HG03175 (cell line): ENCODE measurements around the gene KRTAP5-6.

Experiments
- ATAC-seq: cut with Tn5 transposase; IDR thresholded peaks from one replicate; pipeline ENCODE4 v1.9.1; 2021; ENCODE audit warnings: mild to moderate bottlenecking, moderate library complexity; ENCODE audit not compliant: unreplicated experiment

The KRTAP5-6 gene

DNA sequence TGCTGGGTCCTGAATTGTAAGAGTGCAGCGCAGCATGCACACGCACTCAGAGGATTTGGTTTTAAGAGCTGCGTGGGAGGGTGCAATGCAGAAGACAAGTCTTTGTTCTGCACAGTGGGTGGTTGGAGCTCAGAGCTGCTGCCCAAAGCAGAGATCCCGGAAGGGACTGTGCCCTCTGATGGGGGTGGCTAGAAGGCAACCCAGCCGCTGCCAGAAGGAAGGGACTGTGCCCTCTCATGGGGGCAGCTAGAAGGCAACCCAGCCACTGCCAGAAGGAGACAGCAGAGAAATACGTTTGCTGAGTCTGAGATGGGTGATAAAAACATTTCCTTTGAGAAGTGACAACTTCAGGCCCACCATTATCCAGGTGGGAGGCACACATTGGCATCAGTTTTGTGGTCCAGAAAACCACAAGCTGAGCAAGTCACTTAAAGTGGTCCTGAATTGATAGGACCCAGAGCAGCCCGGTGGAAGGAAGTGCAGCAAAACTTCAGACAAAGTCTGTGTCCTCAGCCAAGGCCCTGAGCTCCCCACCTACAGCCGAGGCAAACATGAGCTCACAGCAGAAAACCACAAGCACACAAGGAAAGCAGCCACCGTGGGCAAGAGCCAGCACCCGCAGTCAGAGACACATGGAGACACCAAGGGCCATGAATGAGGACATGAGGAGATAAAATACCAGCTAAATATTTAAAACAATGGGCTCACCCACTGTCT lies 4.3 kb downstream of the KRTAP5-6 start:
- no peak for ATAC-seq

DNA sequence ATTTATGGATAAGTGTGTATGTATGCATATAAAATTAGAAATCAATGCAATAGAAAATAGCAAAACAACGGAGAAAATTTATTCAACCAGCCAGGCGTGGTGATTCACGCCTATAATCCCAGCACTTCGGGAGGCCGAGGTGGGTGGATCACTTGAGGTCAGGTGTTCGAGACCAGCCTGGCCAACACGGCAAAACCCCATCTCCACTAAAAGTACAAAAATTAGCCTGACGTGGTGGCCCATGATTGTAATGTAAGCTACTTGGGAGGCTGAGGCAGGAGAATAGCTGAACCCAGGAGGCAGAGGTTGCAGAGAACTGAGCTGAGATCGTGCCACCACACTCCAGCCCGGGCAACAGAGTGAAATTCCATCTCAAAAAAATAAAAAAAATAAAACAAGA lies 5.5 kb downstream of the KRTAP5-6 start:
- no peak for ATAC-seq

DNA sequence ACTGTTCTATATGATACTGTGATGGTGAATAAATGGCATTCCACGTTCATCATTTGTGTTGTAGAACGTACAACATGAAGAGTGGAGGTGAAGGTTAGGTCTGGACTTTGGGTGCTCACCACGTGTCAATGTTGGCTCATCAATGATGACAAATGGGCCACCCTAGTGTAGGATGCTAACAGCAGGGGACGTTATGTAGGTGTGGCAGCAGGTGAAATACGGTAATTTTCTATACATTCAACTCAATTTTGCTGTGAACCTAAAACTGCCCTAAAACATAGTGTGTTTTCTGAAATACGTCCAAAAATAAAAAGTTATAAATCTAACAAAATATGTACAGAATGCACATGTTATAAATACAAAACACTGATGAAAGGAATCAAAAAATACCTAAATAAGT lies 6.2 kb downstream of the KRTAP5-6 start:
- ATAC-seq = no peak

- no peak for ATAC-seq
These were observed 8.4 kb downstream of the KRTAP5-6 start for GRCh38 chr11:1705126-1706052.

GRCh38 chr11:1706634-1707400 lies 9.8 kb downstream of the KRTAP5-6 start:
- ATAC-seq = no peak

GRCh38 chr11:1707751-1708150 lies 10.8 kb downstream of the KRTAP5-6 start:
- no peak for ATAC-seq

DNA sequence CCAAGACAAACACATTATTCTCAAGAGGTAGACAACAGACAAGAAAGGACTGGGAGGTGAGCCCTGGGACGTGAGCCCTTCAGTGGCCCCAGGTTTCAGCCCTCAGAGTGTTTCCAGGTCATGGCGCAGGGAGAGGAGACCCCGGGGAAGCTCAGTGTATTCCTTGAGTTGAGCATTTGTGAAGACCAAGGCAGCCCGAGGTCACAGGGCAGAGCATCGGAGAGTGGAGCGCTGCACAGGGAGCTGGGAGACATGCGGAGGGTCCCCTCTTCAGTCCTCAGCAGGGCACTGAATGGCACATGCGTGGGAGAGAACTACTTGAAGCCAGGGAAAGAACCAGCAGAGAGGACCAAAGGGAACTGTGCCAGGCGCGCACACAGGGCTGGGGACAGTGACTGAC lies 11.7 kb downstream of the KRTAP5-6 start:
- ATAC-seq = no peak

- ATAC-seq = no peak
These were observed 18.2 kb downstream of the KRTAP5-6 start for GRCh38 chr11:1714908-1715885.

GRCh38 chr11:1717745-1718144 lies 20.8 kb downstream of the KRTAP5-6 start:
- ATAC-seq = no peak

GRCh38 chr11:1718326-1718725 lies 21.3 kb downstream of the KRTAP5-6 start:
- no peak for ATAC-seq

DNA sequence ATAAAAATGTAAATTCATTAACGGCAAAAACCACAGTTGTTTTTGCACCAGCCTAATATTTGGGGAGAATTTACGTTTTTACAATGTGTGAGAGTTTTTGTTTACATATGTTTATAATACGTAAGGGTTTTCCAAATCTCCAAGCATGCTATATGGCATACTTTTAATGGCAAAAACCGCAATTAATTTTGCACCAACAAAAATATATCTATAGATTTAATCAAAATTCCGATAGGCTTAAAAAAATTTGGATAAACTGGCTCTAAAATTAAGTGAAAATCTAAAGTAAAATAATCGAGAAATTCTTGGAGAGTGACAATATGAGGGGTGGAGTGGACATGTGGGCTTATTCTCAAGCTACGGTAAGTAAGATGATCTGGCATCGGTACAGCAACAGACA lies 22.8 kb downstream of the KRTAP5-6 start:
- no peak for ATAC-seq

DNA sequence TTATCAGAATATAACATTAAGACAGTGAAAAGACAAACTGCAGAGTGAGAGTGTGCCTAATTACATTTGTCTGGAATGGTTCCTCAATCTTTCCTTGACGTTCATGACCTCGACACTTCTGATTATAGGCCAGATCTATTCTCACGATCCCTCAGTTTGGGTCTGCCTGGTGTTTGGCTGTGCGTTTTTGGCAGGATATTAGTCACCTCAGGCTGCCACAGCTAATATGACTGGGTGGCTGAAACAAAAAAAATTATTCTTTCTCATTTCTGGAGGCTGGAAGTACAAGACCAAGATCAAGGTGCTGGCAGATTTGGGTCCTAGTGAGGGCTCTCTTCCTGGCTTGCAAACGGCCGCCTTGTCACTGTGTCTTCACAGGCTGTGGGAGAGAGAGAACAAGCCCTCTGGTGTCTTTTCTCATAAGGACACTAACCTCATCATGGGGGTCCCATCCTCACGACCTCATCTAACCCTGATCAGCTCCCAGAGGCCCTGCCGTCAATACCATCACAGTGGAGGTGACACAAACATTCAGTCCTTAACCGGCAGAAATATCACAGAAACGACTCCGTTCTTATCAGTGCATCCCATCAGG lies 30.2 kb downstream of the KRTAP5-6 start:
- ATAC-seq = no peak

DNA sequence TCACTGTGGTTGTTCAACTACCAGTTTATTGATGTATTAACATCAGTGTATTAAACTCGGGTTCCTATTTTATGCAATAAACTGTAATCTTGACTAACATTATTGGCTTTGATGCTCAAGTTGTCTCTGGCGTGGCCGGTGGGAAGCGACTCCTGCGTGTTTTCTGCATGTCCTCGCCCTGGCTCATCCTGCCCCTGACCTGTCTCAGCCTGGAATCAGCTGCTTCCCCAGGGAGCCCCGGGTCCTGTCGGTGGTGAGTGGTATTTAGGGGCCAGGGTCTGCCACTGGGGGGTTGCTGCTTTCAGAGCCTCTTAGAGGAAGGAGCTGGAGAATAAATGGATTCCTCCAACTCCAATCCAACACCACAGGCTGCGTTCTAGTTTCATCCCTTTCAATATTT lies 30.9 kb downstream of the KRTAP5-6 start:
- ATAC-seq = no peak

GRCh38 chr11:1728301-1728700 lies 31.3 kb downstream of the KRTAP5-6 start:
- no peak for ATAC-seq

DNA sequence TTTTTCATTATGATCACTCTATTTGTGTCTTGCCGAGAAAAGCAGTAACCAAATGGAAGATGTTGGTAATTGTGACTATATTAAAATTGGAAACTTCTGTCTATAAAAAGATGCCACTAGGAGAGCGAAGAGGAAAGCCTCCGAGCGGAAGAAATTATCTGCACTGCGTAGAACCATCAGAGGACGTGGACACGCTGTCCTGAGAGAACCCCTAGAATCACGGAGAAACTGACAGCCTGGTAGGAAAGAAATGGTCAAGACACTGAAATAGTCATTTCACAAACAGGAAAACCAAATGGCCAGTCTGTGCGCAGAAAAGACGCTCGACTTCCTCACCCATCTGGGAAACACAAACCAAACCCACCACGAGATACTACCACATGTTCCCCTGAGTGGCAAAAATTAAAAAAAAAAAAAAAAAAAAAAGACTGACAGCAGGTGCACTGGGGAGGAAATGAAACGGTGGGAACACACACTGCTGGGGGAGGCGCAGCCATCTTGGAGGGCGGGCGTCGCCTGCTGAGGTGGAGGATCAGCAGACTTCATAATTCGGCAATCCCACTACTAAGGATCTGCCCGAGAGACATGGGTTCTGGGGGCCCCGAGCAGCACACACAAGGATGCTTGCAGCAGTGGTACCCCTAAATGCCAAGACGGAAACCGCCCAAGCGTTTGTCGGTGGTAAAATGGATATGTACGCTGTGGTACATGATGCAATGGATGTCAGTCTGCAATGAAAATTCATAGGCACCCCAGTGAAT lies 32.1 kb downstream of the KRTAP5-6 start:
- no peak for ATAC-seq

DNA sequence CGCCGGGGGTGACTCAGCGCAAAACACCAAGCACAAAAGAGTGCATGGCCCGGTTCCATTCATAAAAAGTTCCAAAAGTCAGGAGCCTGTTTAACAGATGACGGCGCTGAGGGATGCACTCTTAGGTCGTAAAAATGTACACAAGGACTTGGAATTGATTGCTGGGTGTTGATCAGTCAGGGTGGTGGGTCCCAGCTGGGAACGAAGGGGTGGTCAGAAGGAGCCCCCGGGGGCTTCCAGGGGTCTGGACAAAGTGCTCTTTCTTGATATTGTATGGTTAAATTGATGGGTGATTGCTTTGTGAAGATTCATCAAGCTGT lies 32.7 kb downstream of the KRTAP5-6 start:
- ATAC-seq = no peak

DNA sequence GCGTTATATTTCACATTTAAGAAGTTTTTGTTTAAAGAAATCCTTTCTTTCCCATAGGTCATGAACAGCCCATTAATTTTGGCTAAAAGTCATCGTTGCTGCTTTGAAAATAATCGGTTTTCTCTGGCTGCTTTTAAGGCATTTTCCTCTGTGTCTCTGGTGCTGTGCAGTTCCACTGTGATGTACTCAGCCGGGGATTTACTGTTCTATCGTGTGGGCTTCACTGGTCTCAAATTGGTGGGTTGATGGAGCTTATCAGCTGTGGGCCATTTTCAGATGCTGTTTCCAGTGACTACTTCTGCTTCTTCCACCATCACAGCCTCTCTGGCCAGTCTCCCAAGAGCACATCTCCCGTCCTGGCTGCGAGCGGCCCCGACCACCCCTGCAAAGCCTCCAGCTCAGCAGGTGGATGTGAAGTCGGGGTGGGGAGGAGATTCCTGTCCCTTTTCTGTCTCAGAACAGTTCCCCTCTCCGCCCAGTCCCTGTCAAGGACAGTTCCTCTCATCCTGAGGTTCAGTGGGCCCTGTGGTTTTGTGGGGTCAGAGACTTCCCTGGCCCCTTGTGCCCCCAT lies 33.1 kb downstream of the KRTAP5-6 start:
- ATAC-seq = no peak

GRCh38 chr11:1731451-1732059 lies 34.6 kb downstream of the KRTAP5-6 start:
- ATAC-seq = no peak
